BLaER1 (cell line): ENCODE results near the gene ZAP70.
"Not testable (repeated sequence)": the region's sequence is repeated elsewhere in the genome, so short reads cannot be mapped to it uniquely, and the experiment has no call there.

Experiments used
- H3K27ac ChIP-seq: shearing (Covaris generic); formaldehyde crosslinking; 2 replicates; pipeline ENCODE4 v1.8.1; 2022
- H3K27me3 ChIP-seq: shearing (Covaris generic); formaldehyde crosslinking; 2 replicates; pipeline ENCODE4 v1.8.1; 2022
- H3K36me3 ChIP-seq: shearing (Covaris generic); formaldehyde crosslinking; 2 replicates; pipeline ENCODE4 v1.8.1; 2022
- H3K4me1 ChIP-seq: shearing (Covaris generic); formaldehyde crosslinking; 2 replicates; pipeline ENCODE4 v1.8.1; 2022
- H3K4me2 ChIP-seq: shearing (Covaris generic); formaldehyde crosslinking; 2 replicates; pipeline ENCODE4 v1.8.1; 2022
- H3K4me3 ChIP-seq: shearing (Covaris generic); formaldehyde crosslinking; 2 replicates; pipeline ENCODE4 v1.8.1; 2022
- H3K9ac ChIP-seq: shearing (Covaris generic); formaldehyde crosslinking; 2 replicates; pipeline ENCODE4 v1.8.1; 2022
- H3K9me3 ChIP-seq: shearing (Covaris generic); formaldehyde crosslinking; 2 replicates; pipeline ENCODE4 v1.8.1; 2022
- H4K20me1 ChIP-seq: shearing (Covaris generic); formaldehyde crosslinking; 2 replicates; pipeline ENCODE4 v1.8.1; 2022
- Cebpa-rat ChIP-seq: shearing (Covaris generic); IDR thresholded peaks from 2 replicates; pipeline ENCODE4 v1.8.1; 2022

The ZAP70 gene

DNA sequence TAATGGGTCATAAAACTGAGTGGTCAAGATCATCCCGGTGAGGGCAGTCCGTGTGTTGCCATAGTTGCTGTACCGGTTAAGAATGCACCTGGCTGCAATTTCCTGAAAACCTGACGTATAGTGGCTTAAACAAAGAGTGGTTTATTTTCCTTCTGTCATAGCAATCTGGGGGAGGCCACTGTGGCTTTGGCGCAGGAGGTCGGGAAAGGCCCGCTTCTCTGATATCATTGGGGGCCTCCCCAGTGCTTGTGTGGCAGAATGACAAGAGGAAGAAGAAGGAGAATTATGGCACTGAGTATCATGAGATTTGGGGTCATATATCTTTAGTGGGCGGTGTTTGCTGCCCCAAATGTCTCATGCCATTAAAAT lies 39.5 kb upstream of the ZAP70 start:
- Histone ChIP-seq H3K27me3 (no peaks in the 10 kb centered on the region), H3K9me3 (0 out of 2 replicates have a peak, but pooled peaks cover 8% of the 10 kb centered on the region), H3K4me2 (no peak overlapping the region), H3K4me3 (no peak overlapping the region), H3K36me3 (no peaks in the 10 kb centered on the region), H3K9ac (no peak overlapping the region), H3K27ac (no peak overlapping the region), H3K4me1 (peaks cover 7% of the 10 kb centered on the region; the same call in 1 of the 2 replicates), H4K20me1 (no peaks in the 10 kb centered on the region)
- TF ChIP-seq Cebpa-rat: no peak

DNA sequence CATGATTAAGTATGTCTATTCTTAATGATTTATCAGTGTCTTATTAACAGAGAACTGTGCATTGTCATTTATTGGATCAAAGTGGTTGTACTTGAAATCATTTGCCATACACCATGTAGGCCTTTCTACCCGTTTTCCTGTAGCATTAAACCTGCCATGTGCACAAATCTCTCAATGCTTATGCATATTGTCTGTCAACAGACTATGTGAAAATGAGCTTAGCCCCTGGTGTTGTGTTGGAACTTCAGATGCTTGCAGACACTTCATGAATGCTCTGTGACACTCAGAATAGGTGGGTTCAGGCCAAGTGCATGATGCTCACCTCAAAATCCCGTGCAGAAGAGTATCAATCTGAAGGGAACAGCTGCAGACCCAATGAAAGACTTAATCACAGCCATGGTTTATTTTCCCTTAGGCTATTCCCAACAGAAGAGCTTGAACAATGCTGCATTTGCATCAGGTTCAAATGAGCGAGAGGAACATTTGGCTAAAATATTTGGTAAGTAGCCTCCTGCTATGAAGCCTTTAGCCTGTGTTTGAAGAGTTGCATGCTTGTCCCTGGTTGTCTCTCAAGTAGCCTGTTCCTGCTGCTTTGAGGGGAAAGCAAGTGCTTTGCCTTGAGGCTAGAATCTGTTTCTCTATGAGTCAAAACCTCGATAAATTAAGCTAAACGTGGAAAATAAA lies 37.8 kb upstream of the ZAP70 start:
- Histone ChIP-seq H3K4me1 (no peaks in the 10 kb centered on the region), H3K27me3 (no peaks in the 10 kb centered on the region), H4K20me1 (no peaks in the 10 kb centered on the region), H3K9me3 (peaks cover 19% of the 10 kb centered on the region), H3K9ac (no peak overlapping the region), H3K4me3 (no peak overlapping the region), H3K4me2 (no peak overlapping the region), H3K36me3 (no peaks in the 10 kb centered on the region), H3K27ac (no peak overlapping the region)
- TF ChIP-seq Cebpa-rat: no peak

DNA sequence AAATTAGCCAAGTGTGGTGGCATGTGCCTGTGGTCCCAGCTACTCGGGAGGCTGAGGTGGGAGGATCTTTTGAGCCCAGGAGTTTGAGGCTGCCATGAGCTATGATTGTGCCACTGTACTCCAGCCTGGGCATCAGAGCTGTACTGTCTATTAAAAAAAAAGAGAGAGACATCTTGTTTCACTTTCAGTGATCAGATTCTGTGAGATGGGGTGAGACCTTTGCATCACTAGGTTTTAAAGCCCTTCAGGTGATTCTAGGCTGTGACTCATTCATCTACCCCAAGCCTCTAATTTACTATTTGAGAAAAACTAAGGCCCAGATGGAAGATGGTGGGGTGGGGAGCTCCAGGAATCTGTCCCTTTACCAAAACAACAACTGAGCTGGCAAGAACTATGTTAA lies 36.8 kb upstream of the ZAP70 start:
- no peaks in the 10 kb centered on the region for H3K27me3 ChIP-seq
- H3K9me3 ChIP-seq: peaks cover 19% of the 10 kb centered on the region
- no peaks in the 10 kb centered on the region for H3K36me3 ChIP-seq
- no peak for TF ChIP-seq Cebpa-rat
- no peak overlapping the region for H3K27ac ChIP-seq
- no peaks in the 10 kb centered on the region for H3K4me1 ChIP-seq
- no peaks in the 10 kb centered on the region for H4K20me1 ChIP-seq
- H3K9ac ChIP-seq: no peak overlapping the region
- no peak overlapping the region for H3K4me2 ChIP-seq
- no peak overlapping the region for H3K4me3 ChIP-seq

GRCh38 chr2:97677480-97677879 lies 35.9 kb upstream of the ZAP70 start:
- Histone ChIP-seq H4K20me1 (no peaks in the 10 kb centered on the region), H3K9me3 (peaks cover 19% of the 10 kb centered on the region), H3K4me2 (no peak overlapping the region), H3K36me3 (no peaks in the 10 kb centered on the region), H3K27ac (no peak overlapping the region), H3K4me3 (no peak overlapping the region), H3K27me3 (no peaks in the 10 kb centered on the region), H3K9ac (no peak overlapping the region), H3K4me1 (no peaks in the 10 kb centered on the region)
- no peak for TF ChIP-seq Cebpa-rat

- no peak for TF ChIP-seq Cebpa-rat
- no peak overlapping the region for H3K27ac ChIP-seq
- no peaks in the 10 kb centered on the region for H4K20me1 ChIP-seq
These were observed 35.1 kb upstream of the ZAP70 start for GRCh38 chr2:97678298-97678697.

DNA sequence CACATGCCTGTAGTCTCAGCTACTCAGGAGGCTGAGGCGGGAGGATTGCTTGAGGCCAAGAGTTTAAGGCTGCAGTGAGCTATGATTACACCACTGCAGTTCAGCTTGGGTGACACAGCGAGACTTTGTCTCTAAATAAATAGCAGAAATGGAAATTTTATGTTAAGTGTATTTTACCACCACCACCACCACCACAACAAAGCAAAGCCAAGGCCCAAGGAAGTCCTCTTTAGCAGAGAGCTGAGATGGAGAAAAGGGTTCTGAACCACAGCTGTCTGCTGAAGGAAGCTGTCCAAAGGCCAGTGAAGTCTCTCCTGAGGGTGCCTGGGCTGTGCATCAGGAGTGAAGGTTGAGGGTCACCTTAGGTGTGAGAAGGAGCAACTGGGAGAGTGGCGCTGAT lies 26.1 kb upstream of the ZAP70 start:
- not testable (repeated sequence) for H3K4me3 ChIP-seq, H3K9me3 ChIP-seq, H3K9ac ChIP-seq, H3K27me3 ChIP-seq, H3K36me3 ChIP-seq, H4K20me1 ChIP-seq, H3K27ac ChIP-seq
- peak overlapping the region; percentile 26; the same call in 1 of the 2 replicates for H3K4me2 ChIP-seq
- H3K4me1 ChIP-seq: peaks cover 13% of the 10 kb centered on the region

More at GRCh38 chr2:97678298-97678697, 35.1 kb upstream of the ZAP70 start:
- H3K4me1 ChIP-seq: no peaks in the 10 kb centered on the region
- H3K9me3 ChIP-seq: peaks cover 19% of the 10 kb centered on the region
- no peak overlapping the region for H3K4me2 ChIP-seq
- no peak overlapping the region for H3K9ac ChIP-seq
- H3K4me3 ChIP-seq: no peak overlapping the region
- no peaks in the 10 kb centered on the region for H3K27me3 ChIP-seq
- no peaks in the 10 kb centered on the region for H3K36me3 ChIP-seq

GRCh38 chr2:97688062-97688827 lies 25.1 kb upstream of the ZAP70 start:
- no peaks in the 10 kb centered on the region for H3K27me3 ChIP-seq
- no peak for TF ChIP-seq Cebpa-rat
- H3K4me1 ChIP-seq: peaks cover 13% of the 10 kb centered on the region
- no peaks in the 10 kb centered on the region for H4K20me1 ChIP-seq
- H3K4me2 ChIP-seq: no peak overlapping the region
- no peak overlapping the region for H3K9ac ChIP-seq
- H3K27ac ChIP-seq: no peak overlapping the region
- no peak overlapping the region for H3K4me3 ChIP-seq
- H3K36me3 ChIP-seq: no peaks in the 10 kb centered on the region
- no peaks in the 10 kb centered on the region for H3K9me3 ChIP-seq

GRCh38 chr2:97691166-97691565 lies 22.2 kb upstream of the ZAP70 start:
- Histone ChIP-seq H3K9ac (no peak overlapping the region), H3K4me2 (peak overlapping the region; percentile 14; the same call in 1 of the 2 replicates), H3K27ac (no peak overlapping the region), H3K27me3 (no peaks in the 10 kb centered on the region), H3K36me3 (no peaks in the 10 kb centered on the region), H4K20me1 (no peaks in the 10 kb centered on the region), H3K9me3 (no peaks in the 10 kb centered on the region), H3K4me3 (no peak overlapping the region), H3K4me1 (peaks cover 13% of the 10 kb centered on the region)
- TF ChIP-seq Cebpa-rat: no peak

DNA sequence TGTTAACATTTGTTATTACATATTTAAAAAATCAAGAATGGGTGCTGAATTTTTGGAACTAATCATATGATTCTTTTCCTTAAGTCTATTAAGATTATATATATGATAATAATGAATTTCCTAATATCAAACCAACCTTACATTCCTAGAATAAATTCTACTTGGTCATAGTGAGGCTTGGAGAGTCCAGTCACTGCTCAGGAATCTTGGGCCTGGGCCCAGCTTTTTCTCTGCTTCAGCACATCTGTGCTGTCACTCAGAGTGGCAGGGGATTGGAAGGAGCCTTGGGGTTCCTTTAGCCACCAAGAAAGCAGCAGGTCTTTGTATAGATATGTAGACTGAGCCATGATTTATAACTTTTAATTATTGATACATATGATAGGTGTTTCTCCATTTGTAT lies 19.9 kb upstream of the ZAP70 start:
- Histone ChIP-seq H4K20me1 (no peaks in the 10 kb centered on the region), H3K4me2 (no peak overlapping the region), H3K9me3 (no peaks in the 10 kb centered on the region), H3K4me3 (no peak overlapping the region), H3K9ac (no peak overlapping the region), H3K27me3 (no peaks in the 10 kb centered on the region), H3K4me1 (peaks cover 17% of the 10 kb centered on the region), H3K36me3 (no peaks in the 10 kb centered on the region), H3K27ac (no peak overlapping the region)
- TF ChIP-seq Cebpa-rat: no peak

DNA sequence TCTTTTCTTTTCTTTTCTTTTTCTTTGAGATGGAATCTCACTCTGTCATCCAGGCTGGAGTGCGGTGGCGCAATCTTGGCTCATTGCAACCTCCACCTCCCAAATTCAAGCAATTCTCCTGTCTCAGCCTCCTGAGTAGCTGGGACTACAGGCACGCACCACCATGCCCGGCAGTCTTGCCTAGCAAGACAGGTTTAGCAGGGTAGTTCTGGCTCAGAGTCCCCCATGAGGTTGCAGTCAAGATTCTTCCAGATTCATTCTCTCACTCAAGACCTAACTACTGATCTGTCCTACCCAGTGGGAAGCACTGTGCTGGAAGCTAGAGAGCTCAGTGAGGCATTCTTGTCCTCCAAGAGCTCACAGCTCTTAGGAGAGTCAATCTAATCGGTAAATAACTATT lies 17.6 kb upstream of the ZAP70 start:
- no peaks in the 10 kb centered on the region for H3K36me3 ChIP-seq
- no peak overlapping the region for H3K9ac ChIP-seq
- H3K27ac ChIP-seq: no peak overlapping the region
- H3K27me3 ChIP-seq: no peaks in the 10 kb centered on the region
- TF ChIP-seq Cebpa-rat: no peak
- H4K20me1 ChIP-seq: no peaks in the 10 kb centered on the region
- no peak overlapping the region for H3K4me3 ChIP-seq
- H3K4me1 ChIP-seq: peaks cover 30% of the 10 kb centered on the region
- H3K9me3 ChIP-seq: no peaks in the 10 kb centered on the region
- H3K4me2 ChIP-seq: no peak overlapping the region
